AG08396 (cell line): Measurements from ENCODE around the gene SORL1-AS1.

Experiments used
- DNase-seq: peaks from one replicate; pipeline ENCODE4 v3.0.0; 2012; ENCODE audit warnings: low spot score, mixed read lengths

The SORL1-AS1 gene

DNA sequence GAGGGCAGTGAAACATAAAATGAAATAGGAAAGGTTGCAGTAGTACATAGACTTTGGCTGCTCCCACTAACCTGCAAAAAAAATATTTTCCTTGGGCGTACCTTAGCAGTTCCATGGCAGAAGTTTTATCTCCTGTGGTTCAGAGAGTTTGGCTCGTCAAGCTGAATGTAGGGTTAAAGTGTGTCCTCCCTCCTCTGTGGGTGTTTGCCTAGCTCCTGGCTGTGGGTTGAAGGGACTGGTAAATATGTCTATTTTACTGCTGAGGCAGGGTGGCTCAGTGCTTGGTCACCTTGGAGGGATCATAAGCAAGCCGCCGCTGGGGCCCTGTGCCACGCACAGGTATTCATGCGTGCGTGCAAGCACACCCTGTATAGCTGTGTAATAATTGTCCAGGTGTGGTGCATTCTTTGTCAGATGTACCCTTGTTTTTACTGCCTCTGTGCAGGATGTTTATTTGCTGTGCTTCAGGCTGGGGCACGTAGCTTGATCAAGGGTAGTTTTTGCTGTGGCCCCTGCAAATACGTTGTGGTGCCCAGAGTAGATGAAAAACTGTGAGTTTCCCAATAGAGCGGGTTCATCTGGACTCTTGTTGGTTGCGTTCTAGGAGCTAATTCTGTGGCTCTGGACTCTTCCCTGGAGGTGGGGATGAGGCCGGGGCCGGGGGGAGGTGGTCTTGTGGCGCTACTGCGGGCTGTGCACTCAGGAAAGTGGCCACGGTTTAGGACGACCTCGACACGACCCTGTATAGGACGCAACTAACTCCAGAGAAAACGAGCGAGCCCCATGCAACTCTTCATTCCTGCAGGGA, 1.4 kb downstream of the SORL1-AS1 start:
- no peak for DNase-seq

- DNase-seq = no peak
These were observed 2.4 kb downstream of the SORL1-AS1 start for GRCh38 chr11:121450401-121450800.

- no peak for DNase-seq
These were observed 3.1 kb downstream of the SORL1-AS1 start for GRCh38 chr11:121449626-121450025.

- DNase-seq = no peak
These were observed 3.6 kb downstream of the SORL1-AS1 start for GRCh38 chr11:121449123-121449522.

DNA sequence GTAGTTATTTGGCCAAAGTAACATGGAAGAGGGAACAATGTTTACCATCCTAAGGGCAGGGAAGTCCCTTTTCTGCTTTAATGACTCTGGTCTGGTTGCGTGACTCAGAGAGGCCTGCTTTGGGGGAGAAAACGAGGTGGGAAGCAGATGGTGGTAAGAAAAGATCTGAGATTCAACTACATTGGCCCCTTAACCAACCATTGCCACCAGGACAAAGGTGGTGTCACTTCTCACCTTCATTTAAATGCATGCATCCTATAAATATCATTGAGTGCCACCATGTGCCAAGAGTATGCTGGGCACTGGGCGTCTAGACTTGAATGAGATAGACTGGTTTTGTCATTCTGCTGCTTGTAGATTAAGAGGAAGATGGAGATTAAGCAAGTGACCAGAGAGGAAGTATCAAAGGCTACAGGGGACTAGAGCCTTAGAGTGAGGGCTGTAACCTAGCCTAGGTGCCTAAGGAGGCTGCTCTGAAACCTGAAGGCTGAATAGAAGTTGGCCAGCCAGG, 4.3 kb downstream of the SORL1-AS1 start:
- no peak for DNase-seq

DNA sequence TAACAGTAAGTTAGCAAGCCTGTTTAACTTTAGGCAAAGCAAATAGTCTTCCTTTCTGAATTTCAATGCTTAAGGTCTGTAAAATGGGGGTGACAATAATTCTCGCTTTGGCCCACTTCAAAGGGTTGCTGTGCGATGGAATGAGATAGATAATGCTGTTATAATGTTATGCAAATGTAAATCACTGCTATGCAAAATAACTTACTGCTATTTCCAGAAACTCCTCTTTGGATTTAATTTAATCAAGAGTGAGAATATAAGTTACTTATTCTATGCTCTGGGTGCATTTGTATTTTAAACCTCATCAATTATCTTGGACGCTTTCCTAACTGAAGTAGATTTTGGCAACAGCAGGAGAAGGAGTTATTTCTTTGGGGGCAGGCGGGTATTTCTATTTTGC, 4.8 kb downstream of the SORL1-AS1 start:
- DNase-seq = no peak

- no peak for DNase-seq
These were observed 6.0 kb downstream of the SORL1-AS1 start for GRCh38 chr11:121446752-121447156.

- DNase-seq = no peak
These were observed 7.5 kb downstream of the SORL1-AS1 start for GRCh38 chr11:121445071-121445768.

DNA sequence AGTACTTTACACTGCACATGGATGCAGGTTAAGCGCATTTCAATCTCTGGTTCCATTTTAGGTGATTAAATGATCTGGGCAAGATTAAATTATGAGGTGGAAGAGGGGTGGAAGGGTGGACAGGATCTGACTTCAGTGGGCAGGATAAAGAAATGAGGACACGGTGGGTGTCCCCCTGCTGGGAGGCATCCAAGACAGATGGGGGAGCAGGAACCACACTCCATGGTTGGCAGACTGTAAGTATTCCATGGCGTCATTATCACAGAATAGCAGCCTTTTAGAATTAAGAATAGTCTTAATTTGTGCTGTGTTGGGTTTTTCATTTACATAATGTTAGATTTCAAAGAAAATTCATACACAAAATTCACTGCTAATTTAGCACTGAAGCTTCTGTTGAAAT, 8.2 kb downstream of the SORL1-AS1 start:
- DNase-seq = no peak

- DNase-seq = no peak
These were observed 9.0 kb downstream of the SORL1-AS1 start for GRCh38 chr11:121443688-121444275.

GRCh38 chr11:121441521-121441920, 11.2 kb downstream of the SORL1-AS1 start:
- DNase-seq = no peak

GRCh38 chr11:121439759-121440158, 13.0 kb downstream of the SORL1-AS1 start:
- DNase-seq = no peak

DNA sequence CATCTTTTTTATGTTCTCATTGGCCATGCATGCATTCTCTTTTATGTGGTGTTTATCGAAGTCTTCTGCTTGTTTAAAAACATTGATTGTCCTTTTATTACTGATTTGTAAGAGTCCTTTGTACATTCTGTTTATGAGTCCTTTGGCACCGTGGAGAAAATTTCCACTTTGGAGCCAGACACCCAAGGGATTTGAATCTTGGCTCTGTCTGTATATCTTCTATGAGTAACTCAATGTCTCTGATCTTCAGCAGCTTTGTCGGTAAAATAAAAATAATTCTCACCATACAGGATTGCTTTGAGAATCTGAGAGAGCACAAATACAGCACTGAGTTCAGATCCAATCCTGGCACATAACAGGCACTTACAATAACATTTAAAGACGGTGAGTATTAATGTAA, 13.4 kb downstream of the SORL1-AS1 start:
- DNase-seq = no peak

DNA sequence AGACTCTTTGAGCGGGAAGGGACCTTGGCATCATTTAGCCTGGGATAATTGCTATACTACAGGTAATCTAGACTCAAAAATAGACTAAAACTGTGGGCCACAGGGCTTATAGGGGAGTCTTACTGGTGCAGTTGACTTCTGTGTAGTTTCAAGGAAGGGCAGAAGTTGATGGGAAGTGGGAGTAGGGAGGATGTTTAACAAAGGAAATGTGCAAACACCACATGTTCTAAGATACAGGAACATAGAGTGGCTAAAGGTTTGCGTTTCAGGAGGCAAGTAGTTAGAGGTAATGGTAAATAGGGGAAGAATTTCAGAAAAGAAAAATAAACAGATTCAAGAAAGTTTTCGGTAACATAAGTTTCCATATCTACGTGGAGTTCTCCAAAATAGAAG, 15.1 kb downstream of the SORL1-AS1 start:
- DNase-seq = no peak

DNA sequence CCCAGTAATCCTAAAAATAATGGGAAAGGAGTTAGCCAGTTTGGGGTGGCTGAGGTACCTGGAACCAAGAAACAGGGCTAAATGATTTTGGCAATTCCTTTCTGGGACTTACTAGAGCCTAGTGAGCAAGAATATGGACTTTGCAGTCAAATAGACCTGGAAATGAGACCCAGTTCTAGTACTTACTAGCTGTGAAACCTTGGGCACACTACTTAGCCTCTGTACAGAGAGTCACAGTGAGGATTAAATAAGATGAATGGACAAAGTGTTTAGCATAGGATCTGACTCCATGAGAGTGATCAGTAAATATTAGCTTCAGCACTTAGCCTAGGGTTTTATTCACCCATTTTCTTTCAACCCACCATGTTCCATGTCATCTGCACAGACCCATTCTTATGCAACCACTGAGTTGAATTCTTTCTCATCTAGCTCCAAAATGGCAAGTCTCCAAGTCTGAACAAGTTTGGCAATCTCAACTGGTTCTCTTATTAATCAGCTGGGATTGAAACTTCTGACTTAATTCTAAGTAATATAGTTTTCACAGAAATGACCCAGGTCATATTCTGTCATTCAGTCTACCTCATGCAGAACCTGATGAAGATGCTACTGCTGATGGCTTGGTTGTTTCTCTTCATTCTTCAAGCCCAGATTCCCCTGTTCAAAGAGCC, 15.6 kb downstream of the SORL1-AS1 start:
- no peak for DNase-seq

DNA sequence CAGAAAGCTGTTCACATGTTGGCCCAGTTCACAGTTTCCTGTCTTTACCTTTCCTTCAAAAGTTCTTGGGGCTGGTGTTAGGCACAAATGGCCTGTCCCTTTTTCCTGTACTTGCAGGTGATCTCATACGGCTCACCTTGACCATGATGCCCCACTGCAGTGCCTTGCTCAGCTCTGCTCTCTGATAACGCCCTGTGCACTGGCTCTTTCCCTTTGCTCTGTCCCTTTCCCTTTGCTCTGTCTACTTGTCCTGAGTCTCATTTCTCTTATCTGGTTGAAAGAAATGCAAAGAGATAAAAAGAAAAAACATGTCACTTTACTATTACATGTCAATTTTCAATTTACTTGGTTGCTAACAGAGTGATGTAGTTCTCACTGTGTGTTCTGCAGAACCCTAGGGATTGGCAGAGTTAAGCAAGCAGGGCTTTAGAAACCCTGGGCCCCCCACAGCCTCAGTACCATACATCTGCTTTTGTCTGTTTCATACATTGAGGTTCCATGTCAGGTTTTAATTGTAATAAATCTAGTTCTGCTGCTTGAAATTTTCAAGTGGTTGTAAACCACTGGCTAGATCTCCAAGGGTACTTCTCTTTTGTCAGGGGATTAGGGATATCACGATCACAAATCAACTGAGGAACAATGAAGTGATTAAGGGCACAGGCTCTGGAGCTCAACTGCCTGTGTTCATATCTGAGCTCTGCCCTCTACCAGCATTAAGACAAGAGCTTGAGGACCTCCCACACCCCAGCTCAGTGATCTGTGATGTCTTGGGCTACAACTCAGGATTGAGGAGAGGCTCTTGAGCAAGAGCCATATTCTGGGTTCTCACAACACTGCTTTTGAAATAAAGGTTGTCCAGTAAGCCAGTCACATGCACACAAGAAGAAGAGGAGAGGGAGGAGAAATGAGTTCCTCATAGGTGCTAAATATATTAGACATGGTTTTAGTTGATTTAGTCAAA, 16.9 kb downstream of the SORL1-AS1 start:
- DNase-seq = no peak

GRCh38 chr11:121435132-121435531, 17.6 kb downstream of the SORL1-AS1 start:
- DNase-seq = no peak

- no peak for DNase-seq
These were observed 20.8 kb downstream of the SORL1-AS1 start for GRCh38 chr11:121431820-121432526.

- no peak for DNase-seq
These were observed 23.2 kb downstream of the SORL1-AS1 start for GRCh38 chr11:121429556-121429955.

GRCh38 chr11:121427400-121427744, 25.4 kb downstream of the SORL1-AS1 start:
- DNase-seq = no peak
